NCI-H510A (cell line): ENCODE measurements around the gene TMEM222.
A peak's percentile ranks its signal among the peaks of the same experiment; 100 is the strongest.
"Not testable (repeated sequence)": the region's sequence is repeated elsewhere in the genome, so short reads cannot be mapped to it uniquely, and the experiment has no call there.

ENCODE experiments used
- DNase-seq: peaks from one replicate; lab custom pipeline; 2025; lab: John Stamatoyannopoulos, UW

The TMEM222 gene

GRCh38 chr1:27321813-27322568 is at the start of gene TMEM222:
Gene TMEM222 (plus strand): TSS chr1:27322163. CDS start chr1:27322198, 35 bp downstream.
- DNase-seq: peak; percentile 96

GRCh38 chr1:27274204-27274603 is 47.8 kb upstream of the TMEM222 start:
- no peak for DNase-seq

- DNase-seq: no peak
These were observed 46.3 kb upstream of the TMEM222 start for GRCh38 chr1:27275696-27276095.

- DNase-seq: peak; percentile 62
These were observed 37.3 kb upstream of the TMEM222 start for GRCh38 chr1:27284425-27285273.

GRCh38 chr1:27285274-27285660 is 36.7 kb upstream of the TMEM222 start:
- no peak for DNase-seq

- DNase-seq: not testable (repeated sequence)
These were observed 36.1 kb upstream of the TMEM222 start for GRCh38 chr1:27285821-27286220.

- not testable (repeated sequence) for DNase-seq
These were observed 32.8 kb upstream of the TMEM222 start for GRCh38 chr1:27289125-27289524.

- no peak for DNase-seq
These were observed 31.4 kb upstream of the TMEM222 start for GRCh38 chr1:27290581-27290980.

- no peak for DNase-seq
These were observed 29.9 kb upstream of the TMEM222 start for GRCh38 chr1:27292106-27292505.

- no peak for DNase-seq
These were observed 28.0 kb upstream of the TMEM222 start for GRCh38 chr1:27293915-27294314.

GRCh38 chr1:27296773-27297291 is 25.1 kb upstream of the TMEM222 start:
- no peak for DNase-seq

- DNase-seq: no peak
These were observed 24.1 kb upstream of the TMEM222 start for GRCh38 chr1:27297903-27298302.

- DNase-seq: no peak
These were observed 23.2 kb upstream of the TMEM222 start for GRCh38 chr1:27298632-27299384.

- no peak for DNase-seq
These were observed 22.3 kb upstream of the TMEM222 start for GRCh38 chr1:27299385-27300271.

GRCh38 chr1:27300341-27301051 is 21.5 kb upstream of the TMEM222 start:
- no peak for DNase-seq

- no peak for DNase-seq
These were observed 20.9 kb upstream of the TMEM222 start for GRCh38 chr1:27301052-27301422.

- DNase-seq: no peak
These were observed 20.3 kb upstream of the TMEM222 start for GRCh38 chr1:27301582-27302199.

- DNase-seq: no peak
These were observed 19.4 kb upstream of the TMEM222 start for GRCh38 chr1:27302612-27303011.

GRCh38 chr1:27303509-27303908 is 18.5 kb upstream of the TMEM222 start:
- no peak for DNase-seq

- DNase-seq: no peak
These were observed 15.9 kb upstream of the TMEM222 start for GRCh38 chr1:27306071-27306470.
